ENCODE measurements around the gene RSKR. TPM values are rescaled to one million over a fixed set of nuclear protein-coding genes. Genes with fewer than 3 reads are reported as not detected.
"Not testable (repeated sequence)": the region's sequence is repeated elsewhere in the genome, so short reads cannot be mapped to it uniquely, and the experiment has no call there.

RSKR gene
- total RNA-seq, result 35.2 and 37.9 TPM in 2 replicates

- DNase-seq (ENCODE audit: low spot score), result no peak
- no peaks in the 10 kb centered on the region for H3K27me3 Mint-ChIP-seq (ENCODE audit: low read depth)
- H3K9me3 Mint-ChIP-seq, result no peaks in the 10 kb centered on the region
- peak within 1 kb of the TSS; percentile 3 for H3K27ac Mint-ChIP-seq
- no peaks in the 10 kb centered on the region for H3K4me1 Mint-ChIP-seq (ENCODE audit: low read depth)
- H3K36me3 Mint-ChIP-seq (ENCODE audit: low read depth), result peaks cover 84% of the 10 kb centered on the region
- no peak within 1 kb of the TSS for H3K4me3 Mint-ChIP-seq (ENCODE audit: low read depth)
- intact Hi-C loops (cut with micrococcal nuclease), result loop anchor here (10.0 kb wide), 1 partner anchor 119 kb away; no protein-coding TSS in a partner anchor
These were observed at the start of gene RSKR for GRCh38 chr17:28613931-28614381. RSKR (minus strand) TSS chr17:28614185; CDS start chr17:28614161, 24 bp downstream.

GRCh38 chr17:28663723-28664122 lies 49.7 kb upstream of the RSKR start:
- DNase-seq (ENCODE audit: low spot score), result no peak
- Mint-ChIP-seq H3K27ac (peak overlapping the region; percentile 99), H3K9me3 (no peaks in the 10 kb centered on the region), H3K36me3 (ENCODE audit: low read depth) (peaks cover 67% of the 10 kb centered on the region), H3K4me3 (ENCODE audit: low read depth) (peak overlapping the region; percentile 99), H3K4me1 (ENCODE audit: low read depth) (peaks cover 36% of the 10 kb centered on the region), H3K27me3 (ENCODE audit: low read depth) (no peaks in the 10 kb centered on the region)
- intact Hi-C loops (cut with micrococcal nuclease), result loop anchor here (5.0 kb wide), 1 partner anchor 49 kb away; the partner anchor contains the start of gene PROCA1

GRCh38 chr17:28662527-28662829 lies 48.5 kb upstream of the RSKR start:
- Mint-ChIP-seq H3K27ac (peak overlapping the region; percentile 99), H3K4me1 (ENCODE audit: low read depth) (peaks cover 34% of the 10 kb centered on the region), H3K9me3 (no peaks in the 10 kb centered on the region), H3K36me3 (ENCODE audit: low read depth) (peaks cover 65% of the 10 kb centered on the region), H3K4me3 (ENCODE audit: low read depth) (peak overlapping the region; percentile 99), H3K27me3 (ENCODE audit: low read depth) (no peaks in the 10 kb centered on the region)
- no peak for DNase-seq (ENCODE audit: low spot score)
- intact Hi-C loops (cut with micrococcal nuclease), result loop anchor here (1.0 to 5.0 kb wide), 2 partner anchors 16 to 50 kb away; partner anchors contain the start of gene PROCA1

GRCh38 chr17:28661635-28662526 lies 47.9 kb upstream of the RSKR start, which contains the start of the genes SDF2 and SUPT6H:
SDF2 (minus strand) TSS chr17:28661906; CDS start chr17:28661876, 30 bp downstream.
SUPT6H (plus strand) TSS chr17:28662205; CDS start chr17:28673402, 11,197 bp downstream.
- peaks cover 34% of the 10 kb centered on the region for H3K4me1 Mint-ChIP-seq (ENCODE audit: low read depth)
- H3K36me3 Mint-ChIP-seq (ENCODE audit: low read depth), result peaks cover 63% of the 10 kb centered on the region
- intact Hi-C loops (cut with micrococcal nuclease), result loop anchor here (1.0 to 5.0 kb wide), 2 partner anchors 16 to 50 kb away; partner anchors contain the start of gene PROCA1
- no peaks in the 10 kb centered on the region for H3K9me3 Mint-ChIP-seq
- DNase-seq (ENCODE audit: low spot score), result peak; percentile 91
- H3K27ac Mint-ChIP-seq, result peak within 1 kb of the TSS; percentile 99
- no peaks in the 10 kb centered on the region for H3K27me3 Mint-ChIP-seq (ENCODE audit: low read depth)
- peak within 1 kb of the TSS; percentile 99 for H3K4me3 Mint-ChIP-seq (ENCODE audit: low read depth)

GRCh38 chr17:28659497-28659881 lies 45.5 kb upstream of the RSKR start:
- Mint-ChIP-seq H3K36me3 (ENCODE audit: low read depth) (peaks cover 55% of the 10 kb centered on the region), H3K4me1 (ENCODE audit: low read depth) (peaks cover 24% of the 10 kb centered on the region)
- DNase-seq (ENCODE audit: low spot score); intact Hi-C loops (cut with micrococcal nuclease); H3K27me3 Mint-ChIP-seq (ENCODE audit: low read depth); H3K27ac Mint-ChIP-seq; H3K4me3 Mint-ChIP-seq (ENCODE audit: low read depth); H3K9me3 Mint-ChIP-seq: not testable (repeated sequence)

- intact Hi-C loops (cut with micrococcal nuclease); DNase-seq (ENCODE audit: low spot score); H3K27me3 Mint-ChIP-seq (ENCODE audit: low read depth); H3K4me3 Mint-ChIP-seq (ENCODE audit: low read depth); H3K27ac Mint-ChIP-seq; H3K9me3 Mint-ChIP-seq: not testable (repeated sequence)
- peaks cover 20% of the 10 kb centered on the region for H3K4me1 Mint-ChIP-seq (ENCODE audit: low read depth)
- H3K36me3 Mint-ChIP-seq (ENCODE audit: low read depth), result peaks cover 52% of the 10 kb centered on the region
These were observed 44.9 kb upstream of the RSKR start for GRCh38 chr17:28658766-28659496.

GRCh38 chr17:28658342-28658741 lies 44.4 kb upstream of the RSKR start:
- H3K27ac Mint-ChIP-seq; intact Hi-C loops (cut with micrococcal nuclease); H3K4me3 Mint-ChIP-seq (ENCODE audit: low read depth); H3K9me3 Mint-ChIP-seq; H3K27me3 Mint-ChIP-seq (ENCODE audit: low read depth); DNase-seq (ENCODE audit: low spot score): not testable (repeated sequence)
- peaks cover 17% of the 10 kb centered on the region for H3K4me1 Mint-ChIP-seq (ENCODE audit: low read depth)
- peaks cover 48% of the 10 kb centered on the region for H3K36me3 Mint-ChIP-seq (ENCODE audit: low read depth)

GRCh38 chr17:28657756-28658155 lies 43.8 kb upstream of the RSKR start:
- Mint-ChIP-seq H3K27me3 (ENCODE audit: low read depth) (no peaks in the 10 kb centered on the region), H3K4me3 (ENCODE audit: low read depth) (no peak overlapping the region), H3K9me3 (no peaks in the 10 kb centered on the region), H3K27ac (no peak overlapping the region), H3K36me3 (ENCODE audit: low read depth) (peaks cover 46% of the 10 kb centered on the region), H3K4me1 (ENCODE audit: low read depth) (peaks cover 11% of the 10 kb centered on the region)
- no peak for DNase-seq (ENCODE audit: low spot score)
- intact Hi-C loops (cut with micrococcal nuclease), result no loop called here

- Mint-ChIP-seq H3K9me3 (no peaks in the 10 kb centered on the region), H3K27me3 (ENCODE audit: low read depth) (no peaks in the 10 kb centered on the region), H3K4me1 (ENCODE audit: low read depth) (peaks cover under 1% of the 10 kb centered on the region), H3K4me3 (ENCODE audit: low read depth) (no peak overlapping the region), H3K36me3 (ENCODE audit: low read depth) (peaks cover 39% of the 10 kb centered on the region), H3K27ac (no peak overlapping the region)
- intact Hi-C loops (cut with micrococcal nuclease), result no loop called here
- DNase-seq (ENCODE audit: low spot score), result no peak
These were observed 41.2 kb upstream of the RSKR start for GRCh38 chr17:28655160-28655559.

- no peaks in the 10 kb centered on the region for H3K9me3 Mint-ChIP-seq
- H3K4me3 Mint-ChIP-seq (ENCODE audit: low read depth), result no peak overlapping the region
- H3K27ac Mint-ChIP-seq, result no peak overlapping the region
- peaks cover 21% of the 10 kb centered on the region for H3K4me1 Mint-ChIP-seq (ENCODE audit: low read depth)
- no peaks in the 10 kb centered on the region for H3K27me3 Mint-ChIP-seq (ENCODE audit: low read depth)
- no peak for DNase-seq (ENCODE audit: low spot score)
- intact Hi-C loops (cut with micrococcal nuclease), result no loop called here
- peaks cover 46% of the 10 kb centered on the region for H3K36me3 Mint-ChIP-seq (ENCODE audit: low read depth)
These were observed 34.7 kb upstream of the RSKR start for GRCh38 chr17:28648698-28649097.

- no peaks in the 10 kb centered on the region for H3K9me3 Mint-ChIP-seq
- peaks cover 57% of the 10 kb centered on the region for H3K36me3 Mint-ChIP-seq (ENCODE audit: low read depth)
- H3K27ac Mint-ChIP-seq, result peak overlapping the region; percentile 81
- peak overlapping the region; percentile 94 for H3K4me3 Mint-ChIP-seq (ENCODE audit: low read depth)
- no peaks in the 10 kb centered on the region for H3K27me3 Mint-ChIP-seq (ENCODE audit: low read depth)
- intact Hi-C loops (cut with micrococcal nuclease), result loop anchor here (1.0 kb wide), 1 partner anchor 16 kb away; the partner anchor contains the start of gene SUPT6H
- peaks cover 31% of the 10 kb centered on the region for H3K4me1 Mint-ChIP-seq (ENCODE audit: low read depth)
- no peak for DNase-seq (ENCODE audit: low spot score)
These were observed 32.2 kb upstream of the RSKR start for GRCh38 chr17:28646039-28646754.

GRCh38 chr17:28645576-28645939 lies 31.6 kb upstream of the RSKR start:
- Mint-ChIP-seq H3K9me3 (no peaks in the 10 kb centered on the region), H3K4me3 (ENCODE audit: low read depth) (peak overlapping the region; percentile 94), H3K4me1 (ENCODE audit: low read depth) (peaks cover 32% of the 10 kb centered on the region), H3K36me3 (ENCODE audit: low read depth) (peaks cover 63% of the 10 kb centered on the region), H3K27me3 (ENCODE audit: low read depth) (no peaks in the 10 kb centered on the region), H3K27ac (peak overlapping the region; percentile 81)
- intact Hi-C loops (cut with micrococcal nuclease), result loop anchor here (2.0 kb wide), 2 partner anchors 47 to 73 kb away; partner anchors contain the start of genes RPL23A and SPAG5
- no peak for DNase-seq (ENCODE audit: low spot score)
